Stimulated activated CD4-positive, alpha-beta T cell treated with anti-CD3 and anti-CD28 coated beads, Interleukin-1b, Interleukin-23, amount 100 ng/mL, for 48 hours (primary cell): ENCODE measurements around the gene OLFML2A.

ENCODE experiments used
- DNase-seq: peaks from one replicate; pipeline ENCODE4 v3.0.0-alpha.2; 2020

Gene OLFML2A

DNA sequence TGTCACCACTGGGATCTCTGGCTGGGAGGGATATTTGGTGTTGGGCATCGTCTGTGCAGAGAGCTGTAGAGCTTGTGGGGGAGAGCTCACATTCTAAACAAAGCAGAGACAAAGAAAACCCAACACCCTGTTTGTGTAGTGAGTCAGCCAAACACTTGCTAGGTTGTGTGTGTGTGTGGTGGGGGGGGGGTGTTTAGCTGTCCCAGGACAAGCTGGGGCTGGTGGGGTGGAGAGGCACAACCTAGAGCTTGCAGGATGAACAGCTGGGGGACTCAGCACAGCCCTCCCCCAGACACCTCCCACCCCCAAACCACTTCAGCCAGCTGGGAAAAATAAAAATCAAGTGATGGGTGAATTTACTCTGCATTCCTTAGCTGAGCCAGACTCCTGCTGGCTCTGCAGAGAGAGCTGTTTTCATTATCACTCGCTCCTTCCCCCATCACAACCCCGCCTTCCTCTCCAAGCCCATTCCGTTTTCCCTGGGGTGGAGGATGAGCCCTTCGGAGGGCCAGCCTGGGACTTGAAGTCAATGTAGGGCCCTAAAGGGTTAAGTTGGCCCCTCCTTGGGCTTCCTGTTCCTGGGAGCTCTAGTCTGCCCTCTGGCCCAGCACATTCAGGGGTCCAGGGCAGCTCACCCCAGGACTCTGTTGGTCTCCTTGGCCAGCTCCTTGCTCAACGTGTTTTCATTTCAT, 2.6 kb downstream of the OLFML2A start:
- DNase-seq = no peak

DNA sequence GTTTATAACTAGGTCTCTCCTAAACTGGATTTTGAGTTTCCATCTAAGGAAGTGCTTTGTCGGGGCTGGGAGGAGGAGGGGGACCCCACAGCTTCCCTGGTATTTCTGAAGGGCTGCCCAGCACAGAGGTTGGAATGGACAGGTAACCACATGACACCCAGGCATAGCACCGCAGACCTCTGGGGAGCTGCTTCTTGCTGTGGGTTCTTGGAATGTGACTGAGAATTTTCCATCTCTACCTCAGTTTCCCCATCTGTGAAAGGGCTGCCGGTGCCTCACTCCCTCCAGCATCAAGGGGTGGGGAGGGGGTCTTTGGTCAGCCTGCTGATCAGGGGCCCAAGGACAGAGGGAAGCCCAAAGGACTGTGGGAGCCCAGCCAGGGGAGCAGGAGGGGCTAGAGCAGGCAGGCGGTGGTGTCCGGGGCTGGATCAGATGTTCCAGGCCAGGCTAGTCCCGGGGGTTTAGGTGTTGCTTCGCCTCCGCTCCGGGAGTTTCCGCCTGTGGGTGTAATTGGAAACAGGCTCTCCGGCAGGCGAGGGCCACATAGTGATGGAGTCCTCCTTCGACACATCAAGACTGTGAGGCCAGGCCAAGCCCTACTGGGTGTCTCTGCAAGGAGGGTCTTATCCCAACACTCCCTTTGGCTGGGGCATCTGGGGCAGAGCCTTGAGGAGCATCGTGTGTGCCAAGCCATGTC, 3.3 kb downstream of the OLFML2A start:
- no peak for DNase-seq

DNA sequence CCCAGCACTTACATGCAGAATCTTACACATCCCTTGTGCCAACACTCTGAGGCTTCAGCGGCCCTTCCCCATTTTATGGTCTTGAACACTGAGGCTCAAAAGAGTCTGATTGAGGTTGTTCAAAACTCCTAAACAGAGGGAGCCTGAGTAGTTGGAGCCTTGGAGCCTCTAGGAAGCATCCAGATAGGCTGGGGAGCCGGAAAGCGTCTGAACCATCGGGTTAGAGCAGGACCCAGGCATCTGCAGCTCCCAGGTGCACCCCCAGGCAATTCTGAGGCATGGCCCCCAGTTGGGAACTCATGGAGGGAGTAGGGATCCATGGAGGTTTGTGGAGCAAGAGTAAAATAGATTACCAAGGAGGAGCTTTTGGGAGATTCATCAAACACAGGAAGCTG, 3.8 kb downstream of the OLFML2A start:
- no peak for DNase-seq

DNA sequence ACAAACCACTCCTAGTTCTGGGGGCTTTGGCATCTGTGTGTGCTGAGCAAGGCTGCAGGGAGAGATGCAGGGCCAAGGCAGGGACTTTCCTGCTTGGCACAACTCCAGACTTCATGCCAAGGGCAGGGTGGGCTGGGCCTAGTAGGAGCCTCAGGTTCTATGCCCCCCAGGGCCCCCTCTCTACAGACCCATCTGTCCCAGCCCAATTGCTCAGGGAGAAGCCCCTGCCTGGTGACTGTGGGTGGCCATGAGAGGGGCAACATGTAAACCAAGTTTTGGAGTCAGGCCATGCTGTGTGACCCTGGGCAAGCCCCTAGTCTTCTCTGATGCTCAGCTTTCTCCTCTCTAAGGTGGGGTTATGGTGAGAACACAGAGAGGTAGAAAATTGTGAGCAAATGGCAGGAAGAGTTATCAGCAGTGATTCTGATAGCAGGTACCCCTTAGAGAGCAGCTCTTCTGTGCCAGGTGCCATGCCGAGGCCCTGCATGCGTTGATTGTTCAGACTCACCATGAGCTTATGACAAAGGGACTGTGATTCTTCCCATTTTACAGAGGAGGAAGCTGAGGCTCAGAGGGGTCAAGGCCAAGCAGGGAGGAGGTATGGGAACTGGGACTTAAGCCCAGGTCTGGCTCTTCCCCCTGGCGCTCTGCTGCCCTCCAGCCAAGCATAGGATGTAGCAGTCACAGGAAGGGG, 5.2 kb downstream of the OLFML2A start:
- DNase-seq = no peak

DNA sequence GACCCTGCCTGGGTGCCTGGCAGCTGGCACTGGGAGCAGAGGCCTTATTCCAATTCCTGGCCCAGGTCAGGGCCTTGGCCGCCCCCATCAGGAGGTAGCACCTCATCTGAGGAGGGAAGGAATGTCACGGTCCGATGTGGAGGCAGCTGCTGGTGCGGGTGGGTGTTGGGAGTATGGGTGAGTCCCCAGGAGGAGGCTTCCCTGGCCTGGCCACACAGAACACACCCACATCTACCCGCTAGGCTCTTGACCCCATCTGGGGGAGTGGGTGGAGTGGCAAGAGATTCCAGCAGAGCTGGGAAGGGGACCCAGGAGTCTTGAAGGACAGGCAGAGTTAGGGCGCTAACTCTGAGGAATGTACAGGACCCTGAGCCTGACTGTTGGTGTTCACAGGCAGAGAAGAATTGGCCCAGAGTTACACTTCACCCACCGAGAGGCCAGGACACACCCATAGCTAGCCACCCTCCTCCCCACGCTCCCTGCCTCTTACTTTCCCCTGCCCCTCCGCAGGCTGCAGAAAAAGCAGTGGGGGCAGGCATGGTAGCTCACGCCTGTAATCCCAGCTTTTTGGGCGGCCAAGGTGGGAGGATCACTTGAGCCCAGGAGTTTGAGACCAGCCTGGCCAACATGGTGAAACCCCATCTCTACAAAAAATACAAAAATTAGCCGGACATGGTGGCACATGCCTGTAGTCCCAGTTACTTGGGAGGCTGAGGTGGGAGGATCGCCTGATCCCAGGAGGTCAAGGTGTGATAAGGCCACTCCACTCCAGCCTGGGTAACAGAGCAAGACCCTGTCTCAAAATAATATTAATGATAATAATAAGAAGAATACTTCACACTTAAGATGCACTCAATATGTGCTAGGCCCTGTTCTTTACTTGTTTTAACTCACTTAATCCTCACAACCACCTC, 6.0 kb downstream of the OLFML2A start:
- no peak for DNase-seq

DNA sequence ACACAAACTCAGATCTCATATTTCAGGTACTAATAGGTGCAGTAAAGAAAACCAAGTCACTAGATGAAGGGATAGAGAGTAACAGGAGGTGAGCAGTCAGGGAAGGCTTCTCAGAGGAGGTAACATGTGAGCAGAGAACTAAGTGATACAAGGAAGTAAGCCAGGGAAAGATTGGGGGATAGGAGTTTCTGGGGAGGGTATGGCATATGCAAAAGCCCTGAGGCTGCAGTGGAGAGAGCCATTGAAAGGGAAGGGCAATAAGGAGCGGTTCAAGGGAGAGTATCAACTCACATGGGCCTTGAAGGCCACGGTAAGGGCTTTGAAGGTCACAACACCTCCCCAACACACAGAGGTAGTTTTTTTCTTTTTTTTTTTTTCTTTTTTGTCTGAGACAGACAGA, 6.9 kb downstream of the OLFML2A start:
- no peak for DNase-seq

DNA sequence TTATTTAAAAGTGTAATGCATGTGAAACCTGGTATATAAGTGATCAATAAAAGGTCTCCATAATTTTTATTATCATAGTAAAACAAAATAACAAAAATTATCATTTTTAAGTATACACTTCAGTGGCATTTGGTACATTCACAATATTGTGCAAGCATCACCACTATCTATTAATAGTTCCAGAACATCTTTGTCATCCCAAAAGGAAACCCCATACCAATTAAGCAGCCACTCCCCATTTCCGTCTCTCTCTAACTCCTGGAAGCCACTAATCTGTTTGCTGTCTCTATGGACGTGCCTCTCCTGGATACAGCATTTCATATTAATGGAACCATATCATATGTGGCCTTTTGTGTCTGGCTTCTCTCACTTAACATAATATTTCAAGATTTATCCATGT, 7.6 kb downstream of the OLFML2A start:
- no peak for DNase-seq

DNA sequence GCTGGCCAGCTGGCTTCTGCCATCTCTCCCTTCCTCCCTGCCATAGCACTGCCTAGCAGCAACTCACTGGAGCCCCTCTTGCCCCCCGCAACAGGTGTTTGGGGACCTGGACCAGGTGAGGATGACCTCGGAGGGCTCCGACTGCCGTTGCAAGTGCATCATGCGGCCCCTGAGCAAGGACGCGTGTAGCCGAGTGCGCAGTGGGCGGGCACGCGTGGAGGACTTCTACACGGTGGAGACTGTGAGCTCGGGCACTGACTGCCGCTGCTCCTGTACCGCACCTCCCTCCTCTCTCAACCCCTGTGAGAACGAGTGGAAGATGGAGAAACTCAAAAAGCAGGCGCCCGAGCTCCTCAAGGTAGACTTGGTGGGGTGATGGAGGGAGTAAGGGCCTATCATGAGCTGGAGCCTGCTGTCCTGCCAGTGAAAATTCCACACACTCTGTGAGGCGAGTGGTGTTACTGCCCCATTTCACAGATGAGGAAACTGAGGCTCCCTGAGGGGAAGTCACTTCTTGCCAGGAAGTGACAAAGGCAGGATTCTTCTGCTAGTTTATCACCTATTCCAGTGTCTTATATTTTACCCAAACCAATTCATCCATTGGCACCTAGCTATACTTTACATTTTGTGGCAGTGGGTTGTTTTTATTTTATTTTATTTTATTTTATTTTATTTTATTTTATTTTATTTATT, 10.1 kb downstream of the OLFML2A start:
- DNase-seq = no peak

DNA sequence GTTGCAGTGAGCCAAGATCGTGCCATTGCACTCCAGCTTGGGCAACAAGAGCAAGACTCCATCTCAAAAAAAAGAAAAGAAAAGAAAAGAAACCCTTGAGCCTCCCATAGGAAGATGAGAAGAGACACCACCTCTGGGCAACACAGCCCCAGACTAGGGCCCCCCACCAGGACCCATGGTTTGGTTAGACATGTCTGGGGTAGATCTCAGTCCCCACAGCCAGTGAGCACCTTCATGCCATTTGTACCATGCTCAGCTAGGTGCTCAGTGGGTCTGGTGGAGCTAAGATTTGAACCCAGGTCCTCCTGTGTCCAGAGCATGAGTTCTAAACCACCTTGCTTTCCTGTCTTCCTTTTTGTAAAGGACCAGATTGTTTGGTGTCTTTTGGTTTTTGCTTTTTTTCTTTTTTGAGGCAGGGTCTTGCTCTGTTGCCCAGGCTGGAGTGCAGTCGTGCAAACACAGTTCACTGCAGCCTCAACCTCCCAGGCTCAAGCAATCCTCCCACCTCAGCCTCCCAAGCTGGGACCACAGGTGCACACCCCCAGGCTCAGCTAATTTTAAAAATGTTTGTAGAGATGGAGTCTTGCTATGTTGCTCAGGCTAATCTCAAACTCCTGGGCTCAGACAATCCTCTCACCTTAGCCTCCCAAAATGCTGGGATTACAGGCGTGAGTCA, 11.7 kb downstream of the OLFML2A start:
- no peak for DNase-seq

DNA sequence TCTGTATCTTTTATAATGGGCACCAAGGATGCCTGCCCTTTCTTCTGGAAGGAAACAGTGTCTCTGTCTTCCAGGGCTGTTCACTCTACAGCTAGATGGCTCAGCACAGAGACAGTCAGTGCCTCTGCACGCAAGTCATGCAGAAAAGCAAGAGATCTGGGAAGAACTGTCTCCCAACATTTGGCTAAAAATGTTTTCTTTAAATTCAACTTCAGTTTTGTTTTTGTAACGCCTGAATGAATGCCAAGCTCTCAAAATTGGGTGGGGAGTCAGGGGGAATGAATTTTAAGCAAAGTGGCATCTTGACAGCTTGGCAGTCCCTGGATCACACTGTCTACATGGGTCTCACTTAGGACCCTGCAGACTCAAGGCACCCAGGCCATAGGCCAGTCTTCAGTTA, 12.6 kb downstream of the OLFML2A start:
- no peak for DNase-seq

DNA sequence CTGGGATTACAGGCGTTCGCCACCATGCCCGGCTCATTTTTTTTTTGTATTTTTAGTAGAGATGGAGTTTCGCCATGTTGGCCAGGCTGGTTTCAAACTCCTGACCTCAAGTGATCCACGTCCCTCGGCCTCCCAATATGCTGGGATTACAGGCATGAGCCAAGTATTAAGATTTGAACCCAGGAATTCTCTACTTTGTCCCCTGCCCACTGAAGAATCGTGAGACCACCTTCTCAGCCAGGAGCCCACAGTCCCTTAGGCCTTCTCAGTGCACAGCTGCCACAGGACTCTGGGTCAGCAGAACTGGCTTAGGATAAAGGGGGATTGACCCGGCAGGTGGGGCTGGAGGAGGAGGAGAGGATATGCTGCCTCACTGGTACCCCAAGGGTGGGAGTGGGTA, 13.4 kb downstream of the OLFML2A start:
- DNase-seq = no peak

DNA sequence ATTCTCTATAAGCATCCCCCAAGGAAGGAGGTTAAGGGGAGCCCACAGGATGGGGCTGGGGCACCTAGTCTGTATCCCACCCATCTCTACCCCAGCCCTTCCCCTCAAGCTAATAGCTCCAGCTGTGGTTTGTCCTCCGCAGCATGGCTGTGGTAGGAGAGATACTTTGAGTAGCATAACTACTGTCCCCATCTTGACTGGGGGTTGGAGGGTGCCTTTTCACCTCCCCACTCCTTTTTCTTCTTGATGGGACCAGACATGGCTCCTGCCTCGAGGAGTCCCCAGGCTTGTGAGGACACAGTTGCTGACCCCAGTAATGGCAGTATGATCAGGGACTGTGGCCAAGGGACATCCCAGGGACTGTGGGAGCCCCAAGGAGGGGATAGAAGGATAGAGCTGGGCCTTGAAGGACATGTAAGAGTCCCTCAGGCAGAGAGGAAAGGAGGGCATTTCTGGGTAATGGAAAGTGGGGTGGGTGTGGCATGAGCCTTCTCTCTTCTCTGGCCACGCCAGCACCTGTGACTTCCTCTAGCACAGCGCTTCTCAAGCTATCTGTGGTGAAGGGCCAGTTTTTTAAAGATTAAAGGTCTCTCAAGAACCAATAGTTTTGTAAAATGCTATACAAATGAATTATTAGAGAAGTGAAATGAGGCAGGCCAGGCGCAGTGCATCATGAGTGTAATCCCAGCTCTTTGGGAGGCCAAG, 14.0 kb downstream of the OLFML2A start:
- DNase-seq = no peak

DNA sequence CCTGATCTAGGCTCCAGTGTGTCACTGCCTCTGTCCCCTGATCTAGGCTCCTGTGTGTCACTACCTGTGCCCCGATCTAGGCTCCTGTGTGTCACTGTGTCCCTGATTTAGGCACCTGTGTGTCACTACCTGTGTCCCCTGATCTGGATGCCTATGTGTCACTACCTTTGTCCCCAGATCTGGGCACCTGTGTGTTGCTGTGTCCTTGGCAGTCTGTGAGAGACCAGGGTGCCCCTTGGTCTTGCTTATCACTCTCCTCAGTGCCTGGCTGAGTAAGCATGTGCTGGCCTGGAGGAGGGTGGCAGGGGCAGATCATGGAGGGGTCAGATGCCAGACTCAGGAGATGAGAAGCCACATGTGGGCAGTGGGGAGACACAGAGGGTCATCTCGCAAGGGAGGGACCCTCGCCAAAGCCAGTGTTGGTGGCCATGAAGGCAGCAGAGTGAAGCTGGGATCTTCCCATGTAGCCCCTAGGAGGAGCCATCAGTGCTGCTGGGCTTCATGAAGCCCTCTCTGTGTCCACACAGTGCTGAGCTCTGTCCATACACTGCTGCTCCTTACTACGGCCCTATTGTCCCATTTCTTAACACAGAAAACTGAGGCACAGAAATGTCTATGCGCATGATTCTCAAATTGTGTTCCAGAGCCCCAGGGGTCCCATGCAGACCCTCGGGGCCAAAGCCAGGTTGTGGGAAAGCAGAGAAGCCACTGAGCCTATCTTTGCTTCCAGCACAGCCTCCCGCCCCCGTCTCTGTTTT, 15.5 kb downstream of the OLFML2A start:
- no peak for DNase-seq

DNA sequence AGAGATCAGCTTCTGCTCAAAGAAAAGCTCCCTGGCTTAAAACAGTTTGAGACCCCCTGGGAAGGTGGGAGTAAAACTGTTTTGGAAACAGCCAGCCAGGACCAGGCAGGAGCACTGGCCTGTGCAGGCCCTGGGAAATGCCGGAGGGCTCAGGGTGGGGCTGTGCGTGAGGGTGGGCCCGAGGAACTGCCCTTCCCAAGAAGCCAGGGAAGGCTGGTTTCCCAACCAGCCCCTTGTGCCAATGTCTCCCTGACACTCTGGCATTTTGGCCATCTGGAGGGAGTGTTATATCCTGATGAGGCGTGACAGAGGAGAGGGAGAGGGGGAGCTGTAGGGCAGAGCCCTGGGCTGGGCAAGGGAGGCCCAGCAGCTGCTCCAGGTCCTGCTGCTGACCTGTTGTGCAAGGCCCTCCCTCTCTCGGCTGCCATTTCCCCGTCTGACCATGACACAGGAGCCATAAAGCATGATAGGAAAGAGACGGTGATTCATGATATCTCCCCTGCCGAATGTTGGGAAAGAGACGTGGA, 16.1 kb downstream of the OLFML2A start:
- DNase-seq = no peak

DNA sequence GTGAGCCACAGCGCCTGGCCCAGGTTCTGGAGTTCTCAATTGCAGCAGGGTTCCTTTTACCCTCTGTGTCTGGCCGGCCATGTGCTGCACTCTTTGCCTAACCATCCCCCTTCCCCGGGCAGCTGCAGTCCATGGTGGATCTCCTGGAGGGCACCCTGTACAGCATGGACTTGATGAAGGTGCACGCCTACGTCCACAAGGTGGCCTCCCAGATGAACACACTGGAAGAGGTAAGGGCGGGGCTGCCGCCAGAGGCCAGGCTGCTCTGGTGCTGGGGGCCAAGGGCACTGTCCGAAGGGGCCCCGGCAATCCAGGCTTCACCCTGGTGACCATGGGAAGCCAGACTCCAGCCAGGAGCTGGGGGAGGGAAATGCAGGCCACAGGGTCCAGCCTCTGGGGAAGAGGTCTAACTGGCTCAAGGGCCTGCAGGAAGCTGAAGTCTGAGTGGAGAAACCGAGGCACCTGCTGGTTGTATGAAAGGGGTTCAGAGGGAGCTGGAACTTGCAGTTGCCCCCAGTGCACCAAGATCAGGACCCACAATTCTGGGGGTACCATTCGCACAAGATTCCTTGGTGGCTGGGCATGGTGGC, 18.1 kb downstream of the OLFML2A start:
- DNase-seq = no peak

DNA sequence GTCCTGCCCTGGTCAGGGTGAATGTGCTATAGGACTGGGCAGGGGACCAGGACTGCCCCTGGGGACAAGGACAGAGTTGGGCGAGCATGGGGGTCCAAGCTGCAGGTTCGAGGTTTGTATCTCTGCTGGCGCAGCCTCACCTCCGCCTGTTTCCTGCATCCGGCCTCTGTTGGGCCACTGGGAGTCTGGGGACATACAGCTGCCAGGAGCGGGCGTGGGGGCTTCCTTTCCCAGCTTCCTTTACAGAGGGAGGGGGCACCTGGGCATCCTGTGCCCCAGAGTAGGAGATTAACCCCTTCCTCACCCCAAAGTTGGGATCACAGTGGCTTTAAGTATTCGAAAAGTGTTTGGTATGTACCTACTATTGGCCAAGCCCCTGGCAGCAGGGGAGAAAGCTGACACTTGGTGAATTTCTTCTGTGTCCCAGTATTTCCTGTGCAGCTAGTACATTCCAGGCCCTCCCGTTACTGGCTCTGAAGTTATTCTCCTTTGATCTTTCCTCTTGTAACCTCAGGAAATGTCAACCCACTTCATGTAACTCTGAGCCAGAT, 19.0 kb downstream of the OLFML2A start:
- no peak for DNase-seq

DNA sequence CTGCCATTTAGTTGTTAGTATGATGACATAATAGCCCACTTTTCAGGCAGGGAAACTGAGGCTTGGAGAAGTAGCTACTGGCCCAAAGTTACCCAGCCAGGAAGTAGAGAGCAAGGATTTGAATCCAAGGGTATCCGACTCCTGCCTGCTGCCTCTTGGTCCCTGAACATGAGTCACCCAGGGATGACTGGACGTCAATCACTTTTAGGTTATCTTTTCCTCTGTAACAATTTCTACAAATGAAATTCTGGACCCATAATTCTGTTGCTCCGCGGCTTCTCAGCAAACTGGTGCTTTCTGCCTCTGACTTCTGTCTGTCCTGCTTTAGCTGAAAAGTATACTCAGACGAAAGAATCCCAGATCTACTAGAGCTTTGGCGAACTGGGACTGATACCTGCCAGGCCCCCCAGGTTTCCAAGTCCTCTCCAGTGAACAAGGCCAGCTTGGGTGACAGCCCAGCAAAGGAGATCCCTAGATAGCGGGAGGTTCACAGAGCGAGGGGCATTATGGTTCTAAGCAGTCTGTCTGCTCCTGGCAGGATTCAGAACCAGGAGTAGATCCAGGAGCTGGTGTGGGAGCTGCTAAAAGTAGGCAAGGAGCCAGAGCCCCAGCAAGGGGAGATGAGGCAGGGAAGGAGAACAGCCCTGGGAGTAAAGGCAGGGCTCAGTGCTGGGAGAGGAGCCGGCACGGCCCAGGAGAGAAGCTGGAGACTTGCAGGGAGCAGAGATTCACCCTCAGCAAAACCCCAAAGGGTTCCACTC, 20.6 kb downstream of the OLFML2A start:
- DNase-seq = no peak

DNA sequence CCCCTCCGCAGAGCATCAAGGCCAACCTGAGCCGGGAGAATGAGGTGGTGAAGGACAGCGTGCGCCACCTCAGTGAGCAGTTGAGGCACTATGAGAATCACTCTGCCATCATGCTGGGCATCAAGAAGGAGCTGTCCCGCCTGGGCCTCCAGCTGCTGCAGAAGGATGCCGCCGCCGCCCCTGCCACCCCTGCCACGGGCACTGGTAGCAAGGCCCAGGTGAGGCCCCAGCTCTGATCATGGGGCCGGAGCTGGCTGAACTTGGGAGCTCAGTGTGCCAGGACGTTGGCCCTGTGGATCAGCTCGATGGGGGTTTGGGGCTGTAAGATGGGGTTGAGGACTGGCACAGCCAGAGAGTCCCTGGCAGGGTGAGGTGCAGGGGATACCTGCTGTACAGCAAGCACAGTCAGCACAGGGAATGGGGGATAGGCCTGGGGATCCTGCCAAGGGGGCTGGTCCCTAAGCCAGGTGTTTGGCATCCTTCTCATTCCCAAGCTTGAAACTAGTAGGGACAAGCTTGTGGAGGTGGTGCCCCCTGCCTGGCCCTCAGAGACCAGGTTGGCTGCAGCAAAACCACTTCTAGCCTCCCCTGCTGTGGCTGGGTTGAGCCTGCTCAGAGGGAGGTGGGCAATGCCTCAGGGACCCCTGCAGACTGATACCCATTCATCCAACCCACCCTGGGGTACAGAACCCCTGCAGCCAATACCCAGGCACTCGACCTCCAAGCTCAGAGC, 22.5 kb downstream of the OLFML2A start:
- DNase-seq = no peak
